GM15510 (cell line): Measurements from ENCODE around the gene ST6GALNAC3.

Experiments
- POLR2A ChIP-seq: IDR thresholded peaks from 3 replicates; pipeline ENCODE4 v1.6.1; 2011; ENCODE audit warnings: borderline replicate concordance; ENCODE audit not compliant: insufficient read length; ENCODE audit errors: extremely low read depth

ST6GALNAC3 gene

GRCh38 chr1:76290271-76290670 is 215.7 kb downstream of the ST6GALNAC3 start:
- TF ChIP-seq POLR2A, result no peak

DNA sequence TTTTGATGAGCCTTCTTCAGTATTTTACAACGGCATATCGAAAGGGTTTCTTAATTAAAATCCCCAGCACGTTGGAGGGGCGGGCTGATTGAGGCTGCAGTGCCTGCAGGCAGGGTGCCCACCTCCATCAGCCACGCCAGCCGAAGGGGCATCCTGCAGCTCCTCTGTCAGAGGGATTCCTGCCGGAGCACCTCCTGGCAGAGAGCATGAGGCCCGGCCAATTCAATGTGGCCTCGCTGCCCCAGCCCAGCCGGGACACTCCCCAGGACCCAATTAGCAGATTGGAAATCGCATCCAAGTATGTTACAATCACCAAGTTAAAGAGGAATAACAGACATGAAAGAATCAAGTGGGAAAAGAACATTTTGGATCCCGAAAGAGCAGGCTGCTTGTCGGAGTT is 216.6 kb downstream of the ST6GALNAC3 start:
- no peak for TF ChIP-seq POLR2A

- TF ChIP-seq POLR2A, result no peak
Observed at GRCh38 chr1:76291737-76292136, 217.2 kb downstream of the ST6GALNAC3 start.

DNA sequence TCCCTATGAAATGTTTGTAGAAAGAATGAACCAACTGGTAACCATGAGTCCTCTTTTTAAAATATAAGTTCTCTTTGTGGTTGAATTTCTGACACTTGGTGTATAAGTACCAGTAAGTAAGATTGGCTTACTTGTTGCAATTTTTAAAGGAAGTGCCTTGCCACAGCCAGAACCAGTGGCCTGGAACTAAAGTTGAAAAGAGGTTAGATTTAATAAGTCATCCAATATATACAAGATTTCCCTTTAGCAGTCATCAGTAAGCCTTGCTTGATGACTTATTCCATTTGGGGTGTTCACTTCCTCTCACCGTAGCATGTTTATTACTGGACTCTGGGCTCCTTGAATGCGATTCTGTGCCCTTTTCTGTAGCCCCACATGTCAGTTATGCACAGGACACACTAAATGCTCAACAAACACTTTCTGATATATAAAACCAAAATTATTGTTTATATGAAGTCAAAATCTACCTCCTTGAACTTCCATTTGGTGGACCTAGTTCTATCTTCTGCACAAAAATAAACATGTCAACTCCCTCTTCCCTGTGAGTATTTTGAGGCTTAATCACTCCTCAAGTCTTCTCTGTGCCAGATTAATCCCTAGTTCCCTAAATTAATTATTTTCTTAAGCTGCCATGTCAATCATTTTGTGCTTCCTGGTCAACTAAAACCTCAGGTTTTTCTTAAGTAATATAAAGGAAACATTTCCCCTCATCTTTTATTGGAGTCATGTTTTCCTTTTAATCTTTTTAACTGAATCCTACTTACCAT is 218.1 kb downstream of the ST6GALNAC3 start:
- TF ChIP-seq POLR2A, result no peak

- no peak for TF ChIP-seq POLR2A
Observed at GRCh38 chr1:76293831-76294230, 219.3 kb downstream of the ST6GALNAC3 start.

GRCh38 chr1:76294482-76295194 is 220.1 kb downstream of the ST6GALNAC3 start:
- TF ChIP-seq POLR2A, result no peak

DNA sequence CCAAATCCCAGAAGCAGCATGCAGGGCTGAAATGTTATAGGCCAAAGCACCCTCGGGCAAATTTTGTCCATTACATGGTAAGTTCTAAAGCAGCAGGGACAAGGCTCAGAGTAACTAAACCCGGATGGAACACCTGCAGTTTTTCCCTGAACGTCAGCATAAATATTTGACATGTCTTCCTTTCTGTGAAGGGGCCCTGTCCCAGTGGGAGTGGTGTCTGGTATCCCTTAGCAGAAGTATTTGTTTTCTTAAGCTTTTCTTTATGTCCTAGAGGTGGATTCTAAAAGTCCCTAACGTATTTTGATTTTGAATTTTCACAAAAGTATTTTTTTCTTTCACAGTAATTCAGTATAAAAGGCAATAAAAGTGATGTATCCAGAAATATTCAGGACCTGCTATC is 223.9 kb downstream of the ST6GALNAC3 start:
- no peak for TF ChIP-seq POLR2A

GRCh38 chr1:76299036-76299435 is 224.5 kb downstream of the ST6GALNAC3 start:
- no peak for TF ChIP-seq POLR2A

- TF ChIP-seq POLR2A, result no peak
Observed at GRCh38 chr1:76300556-76300955, 226.0 kb downstream of the ST6GALNAC3 start.

DNA sequence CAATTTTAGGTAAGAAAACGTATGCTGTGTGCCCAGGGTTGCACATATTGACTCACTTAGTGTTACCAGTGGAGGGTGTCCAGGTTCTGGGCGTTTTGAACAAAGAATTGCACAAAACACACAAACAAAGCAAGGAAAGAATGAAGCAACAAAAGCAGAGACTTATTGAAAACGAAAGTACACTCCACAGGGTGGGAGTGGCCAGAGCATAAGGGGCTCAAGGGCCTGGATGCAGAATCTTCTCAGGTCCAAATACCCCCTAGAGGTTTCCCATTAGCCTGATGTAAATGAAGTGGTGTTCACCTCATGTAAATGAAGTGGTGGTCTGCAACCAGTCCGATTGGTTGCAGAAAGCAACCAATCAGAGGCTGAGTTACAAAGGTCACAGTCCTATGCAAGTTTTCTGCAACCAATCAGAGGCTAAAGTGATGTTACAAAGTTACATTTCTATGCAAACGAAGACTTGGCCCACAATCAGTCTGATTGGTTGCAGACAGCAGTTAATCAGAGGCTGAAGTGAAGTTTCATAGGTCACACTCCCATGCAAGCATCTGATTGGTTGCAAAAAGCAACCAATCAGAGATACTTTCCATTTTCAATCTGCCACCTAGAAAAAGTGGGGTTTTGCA is 228.3 kb downstream of the ST6GALNAC3 start:
- TF ChIP-seq POLR2A, result no peak

DNA sequence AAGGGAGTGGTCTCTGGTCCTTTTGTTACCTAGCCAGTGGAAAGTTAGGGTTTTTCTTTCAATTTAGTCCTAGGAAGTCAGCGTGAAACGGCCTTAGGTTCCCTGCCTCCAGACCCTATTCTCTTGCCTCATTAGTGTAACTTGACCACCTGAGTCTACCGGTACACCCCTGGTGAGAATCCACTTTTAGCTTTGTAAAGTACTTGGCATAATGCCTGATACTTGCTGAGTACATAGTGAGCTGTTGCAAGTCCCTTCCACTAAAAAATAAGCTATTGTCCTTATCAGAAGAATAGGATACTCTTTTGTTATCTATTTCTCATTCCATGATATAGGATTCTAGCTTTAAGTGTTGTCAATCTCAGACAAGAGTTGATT is 228.8 kb downstream of the ST6GALNAC3 start:
- no peak for TF ChIP-seq POLR2A

- no peak for TF ChIP-seq POLR2A
Observed at GRCh38 chr1:76313304-76313703, 238.8 kb downstream of the ST6GALNAC3 start.

GRCh38 chr1:76314730-76315129 is 240.2 kb downstream of the ST6GALNAC3 start:
- no peak for TF ChIP-seq POLR2A

DNA sequence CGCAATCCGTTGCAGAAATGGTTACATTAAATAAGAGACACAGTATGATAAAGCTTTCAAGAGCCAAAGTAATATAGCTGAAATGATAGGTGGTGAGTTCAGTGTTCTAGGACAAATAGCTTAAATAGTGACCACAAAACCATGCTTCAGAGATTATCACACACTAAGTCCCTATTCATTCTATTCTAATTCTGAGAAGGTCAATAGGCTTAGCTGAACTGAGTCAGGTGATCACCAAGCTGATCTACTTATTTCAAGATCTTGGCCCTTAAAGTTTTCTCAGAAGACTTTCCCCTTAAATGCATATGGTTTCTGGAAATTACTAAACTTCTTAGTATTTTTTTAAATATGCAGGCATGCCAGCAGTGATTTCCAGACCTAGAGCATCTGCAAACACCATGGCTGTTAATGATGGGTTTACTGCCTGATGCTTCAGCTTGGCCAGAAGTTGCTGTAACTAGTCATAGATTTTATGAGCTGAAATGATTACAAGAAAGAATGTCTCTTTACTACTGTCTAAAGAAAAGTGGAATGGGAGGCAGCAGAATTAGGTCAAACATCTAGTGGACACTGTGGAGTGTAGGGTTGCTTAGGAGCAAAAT is 242.9 kb downstream of the ST6GALNAC3 start:
- TF ChIP-seq POLR2A, result no peak

DNA sequence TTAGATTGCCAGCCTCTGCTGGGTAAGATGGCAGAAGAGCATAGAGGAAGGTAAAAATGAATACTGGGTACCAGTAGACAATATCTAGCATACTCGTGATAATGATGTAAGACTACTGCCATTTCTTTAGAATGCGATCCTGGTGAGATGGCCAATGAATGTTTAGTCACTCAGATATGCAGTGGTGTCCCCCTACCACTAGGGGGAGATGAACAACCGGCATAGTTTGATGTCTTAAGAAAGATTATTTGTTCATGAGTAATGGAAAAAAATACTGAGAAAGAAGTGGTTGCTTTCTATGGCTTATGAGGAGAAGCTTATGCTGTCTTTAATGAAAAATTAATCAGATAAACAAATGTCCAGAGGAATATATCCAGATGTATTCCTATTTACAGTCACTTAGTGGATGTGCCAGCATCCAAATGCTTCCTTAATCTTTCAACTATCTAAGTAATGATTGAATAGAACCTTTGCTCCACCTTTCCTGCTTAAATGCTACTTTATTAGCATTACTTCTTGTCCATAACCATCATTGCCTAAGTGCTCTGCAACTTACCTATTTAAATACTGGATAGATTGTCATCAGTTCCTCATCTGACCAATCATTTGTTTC is 256.6 kb downstream of the ST6GALNAC3 start:
- TF ChIP-seq POLR2A, result no peak
